Type B pancreatic cell (in vitro differentiated cells): ENCODE data around the gene DNAH14. TPM values are rescaled to one million over a fixed set of nuclear protein-coding genes. Genes with fewer than 3 reads are reported as not detected.

Experiments
- DNase-seq: peaks from one replicate; pipeline ENCODE4 v3.0.0; 2021; ENCODE audit warnings: mixed read lengths; ENCODE audit not compliant: unreplicated experiment; ENCODE audit errors: extremely low spot score
- H3K27ac Mint-ChIP-seq: 2 replicates; pipeline ENCODE4 v1.8.0; 2021; ENCODE audit warnings: mild to moderate bottlenecking, mixed read lengths
- H3K27me3 Mint-ChIP-seq: 2 replicates; pipeline ENCODE4 v1.8.0; 2021; ENCODE audit warnings: mixed read lengths
- H3K36me3 Mint-ChIP-seq: 2 replicates; pipeline ENCODE4 v1.8.0; 2021; ENCODE audit warnings: mixed read lengths
- H3K4me1 Mint-ChIP-seq: one replicate; pipeline ENCODE4 v1.8.0; 2021; ENCODE audit warnings: mixed read lengths; ENCODE audit not compliant: unreplicated experiment
- H3K4me3 Mint-ChIP-seq: 2 replicates; pipeline ENCODE4 v1.8.0; 2021; ENCODE audit warnings: mild to moderate bottlenecking, mixed read lengths
- H3K9me3 Mint-ChIP-seq: 2 replicates; pipeline ENCODE4 v1.8.0; 2021; ENCODE audit warnings: mixed read lengths
- CTCF ChIP-seq: fragments of 200-600 bp; sonication (generic); conservative IDR thresholded peaks from 2 replicates; pipeline ENCODE4 v1.5.0; 2021; ENCODE audit warnings: antibody characterized with exemption, mild to moderate bottlenecking
- total RNA-seq: library from RNA; stranded (reverse); gene quantifications from 2 replicates; pipeline ENCODE4 v1.2.1, GENCODE V29; 2021; ENCODE audit warnings: low replicate concordance

DNAH14 gene
- total RNA-seq, 1 donor from 2014 or later = 42.1 TPM

- Mint-ChIP-seq H3K9me3 (no peaks in the 10 kb centered on the region), H3K4me3 (no peak overlapping the region), H3K36me3 (peaks cover 33% of the 10 kb centered on the region), H3K4me1 (no peaks in the 10 kb centered on the region), H3K27me3 (no peaks in the 10 kb centered on the region), H3K27ac (no peak overlapping the region)
- no peak for DNase-seq
- TF ChIP-seq CTCF = no peak
Measured at GRCh38 chr1:225396357-225396756, 466.9 kb downstream of the DNAH14 start.

DNA sequence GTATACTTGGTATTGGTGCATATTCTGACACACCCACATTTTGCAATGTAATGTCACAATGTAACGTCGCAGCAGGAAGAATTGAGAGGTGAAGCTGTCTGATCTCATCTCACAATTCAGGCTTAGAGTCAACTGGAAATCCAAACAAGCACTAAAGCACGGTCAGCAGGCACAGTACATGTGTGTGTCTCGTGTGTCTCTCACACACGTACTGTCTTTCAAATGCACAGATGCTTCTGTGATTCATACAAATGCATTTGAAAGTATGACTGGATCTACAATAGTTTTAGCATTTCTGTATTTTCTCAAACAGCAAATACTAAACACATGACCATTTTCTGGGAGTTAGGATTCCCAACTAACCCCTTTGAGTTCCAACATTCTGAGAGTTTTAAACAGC is 471.5 kb downstream of the DNAH14 start:
- Mint-ChIP-seq H3K9me3 (no peaks in the 10 kb centered on the region), H3K36me3 (peaks cover 52% of the 10 kb centered on the region), H3K27me3 (no peaks in the 10 kb centered on the region), H3K4me3 (no peak overlapping the region), H3K27ac (no peak overlapping the region), H3K4me1 (no peaks in the 10 kb centered on the region)
- TF ChIP-seq CTCF = no peak
- DNase-seq = no peak

GRCh38 chr1:225406976-225407725 is 477.7 kb downstream of the DNAH14 start:
- H3K27me3 Mint-ChIP-seq = no peaks in the 10 kb centered on the region
- no peak overlapping the region for H3K4me3 Mint-ChIP-seq
- no peaks in the 10 kb centered on the region for H3K9me3 Mint-ChIP-seq
- TF ChIP-seq CTCF = no peak
- DNase-seq = no peak
- H3K36me3 Mint-ChIP-seq = peaks cover 69% of the 10 kb centered on the region
- peaks cover 5% of the 10 kb centered on the region for H3K4me1 Mint-ChIP-seq
- no peak overlapping the region for H3K27ac Mint-ChIP-seq

DNA sequence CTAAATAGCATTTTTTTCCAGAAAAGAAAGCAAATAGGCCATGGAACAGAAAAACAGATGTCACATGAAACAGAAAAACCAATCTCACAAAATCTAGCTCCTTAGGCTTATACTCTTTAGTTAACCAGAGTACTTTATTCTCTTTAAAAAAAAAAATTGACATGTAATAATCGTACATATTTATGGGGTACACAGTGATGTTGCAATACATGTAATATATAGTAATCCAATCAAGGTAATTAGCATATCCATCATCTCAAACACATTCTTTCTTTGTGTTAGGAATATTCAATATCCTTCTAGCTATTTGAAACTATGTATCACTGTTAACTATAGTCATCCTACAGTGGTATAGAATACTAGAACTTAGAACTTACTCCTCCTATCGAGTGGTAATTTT is 478.3 kb downstream of the DNAH14 start:
- Mint-ChIP-seq H3K9me3 (no peaks in the 10 kb centered on the region), H3K4me1 (peaks cover 5% of the 10 kb centered on the region), H3K4me3 (no peak overlapping the region), H3K27me3 (no peaks in the 10 kb centered on the region), H3K36me3 (peaks cover 69% of the 10 kb centered on the region), H3K27ac (peak overlapping the region; percentile 19)
- no peak for DNase-seq
- TF ChIP-seq CTCF = no peak

DNA sequence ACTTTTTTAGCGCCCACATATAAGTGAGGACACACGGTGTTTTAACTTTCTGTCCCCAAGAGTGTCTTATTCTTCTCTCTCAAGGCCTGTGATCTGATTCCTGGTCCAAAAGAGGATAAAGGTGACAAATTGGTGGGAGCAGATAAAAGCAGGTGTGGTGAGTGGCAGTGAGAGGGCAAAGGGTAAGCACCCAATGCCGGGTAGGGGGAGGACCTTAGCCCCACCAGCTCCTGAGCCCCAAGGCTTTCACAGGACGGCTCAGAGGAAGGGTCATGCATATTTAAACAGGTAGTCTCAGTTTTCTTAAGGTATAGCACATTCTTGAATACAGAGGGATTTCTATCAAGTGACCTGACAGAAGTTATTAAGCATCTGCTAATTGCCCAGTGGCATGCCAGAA is 478.8 kb downstream of the DNAH14 start:
- Mint-ChIP-seq H3K36me3 (peaks cover 68% of the 10 kb centered on the region), H3K4me1 (peaks cover 5% of the 10 kb centered on the region), H3K4me3 (no peak overlapping the region), H3K9me3 (no peaks in the 10 kb centered on the region), H3K27ac (peak overlapping the region; percentile 19), H3K27me3 (no peaks in the 10 kb centered on the region)
- no peak for DNase-seq
- no peak for TF ChIP-seq CTCF
